CD4-positive, alpha-beta T cell treated with Interferon alpha-2 for 1 hour (primary cell): Measurements from ENCODE around the gene AQP6.
"Not testable (repeated sequence)": the region's sequence is repeated elsewhere in the genome, so short reads cannot be mapped to it uniquely, and the experiment has no call there.

Experiments used
- DNase-seq, 2 donors: peaks; one replicate each; pipeline ENCODE4 v3.0.0-alpha.2; 2020 to 2022

The AQP6 gene

GRCh38 chr12:49973361-49973830 lies 649 bp downstream of the AQP6 start:
- no peak for DNase-seq

GRCh38 chr12:49974231-49974675 lies 1.5 kb downstream of the AQP6 start:
- no peak for DNase-seq

- DNase-seq, result no peak
Measured at GRCh38 chr12:49974677-49975317, 2.0 kb downstream of the AQP6 start.

GRCh38 chr12:49975318-49975761 lies 2.6 kb downstream of the AQP6 start:
- DNase-seq, result no peak

- no peak for DNase-seq
Measured at GRCh38 chr12:49976557-49976956, 3.8 kb downstream of the AQP6 start.

- no peak for DNase-seq
Measured at GRCh38 chr12:49978125-49978524, 5.4 kb downstream of the AQP6 start.

GRCh38 chr12:49979016-49979586 lies 6.4 kb downstream of the AQP6 start:
- DNase-seq, result no peak

GRCh38 chr12:49979791-49980190 lies 7.0 kb downstream of the AQP6 start:
- DNase-seq, result no peak

GRCh38 chr12:49980501-49981349 lies 8.0 kb downstream of the AQP6 start:
- DNase-seq, result no peak

- no peak for DNase-seq
Measured at GRCh38 chr12:49982246-49983087, 9.7 kb downstream of the AQP6 start.

- no peak for DNase-seq
Measured at GRCh38 chr12:49983892-49984291, 11.1 kb downstream of the AQP6 start.

- DNase-seq, result no peak
Measured at GRCh38 chr12:49984476-49985359, 12.0 kb downstream of the AQP6 start.

GRCh38 chr12:49985981-49986380 lies 13.2 kb downstream of the AQP6 start:
- no peak for DNase-seq

GRCh38 chr12:49986476-49986875 lies 13.7 kb downstream of the AQP6 start:
- DNase-seq, result not testable (repeated sequence)

GRCh38 chr12:49987625-49988303 lies 15.0 kb downstream of the AQP6 start:
- DNase-seq, result no peak

- not testable (repeated sequence) for DNase-seq
Measured at GRCh38 chr12:49989400-49989799, 16.7 kb downstream of the AQP6 start.

GRCh38 chr12:49990273-49990672 lies 17.5 kb downstream of the AQP6 start:
- DNase-seq, result no peak

GRCh38 chr12:49998453-49998852 lies 25.7 kb downstream of the AQP6 start:
- DNase-seq, result no peak

GRCh38 chr12:50003595-50003994 lies 30.8 kb downstream of the AQP6 start:
- no peak for DNase-seq

- no peak for DNase-seq
Measured at GRCh38 chr12:50004696-50005095, 31.9 kb downstream of the AQP6 start.

- DNase-seq, result no peak
Measured at GRCh38 chr12:50005175-50005574, 32.4 kb downstream of the AQP6 start.
